Stimulated activated CD8-positive, alpha-beta memory T cell treated with anti-CD3 and anti-CD28 coated beads, Interleukin-4, amount 100 ng/mL, for 4 hours (primary cell): Measurements from ENCODE around the gene ZNF860.
"Not testable (repeated sequence)": the region's sequence is repeated elsewhere in the genome, so short reads cannot be mapped to it uniquely, and the experiment has no call there.

Source experiments
- DNase-seq, 2 donors: peaks; one replicate each; pipeline ENCODE4 v3.0.0-alpha.2; 2020; ENCODE audit warnings: low read depth in 2 of 2, low spot score in 1 of 2

Gene ZNF860

DNA sequence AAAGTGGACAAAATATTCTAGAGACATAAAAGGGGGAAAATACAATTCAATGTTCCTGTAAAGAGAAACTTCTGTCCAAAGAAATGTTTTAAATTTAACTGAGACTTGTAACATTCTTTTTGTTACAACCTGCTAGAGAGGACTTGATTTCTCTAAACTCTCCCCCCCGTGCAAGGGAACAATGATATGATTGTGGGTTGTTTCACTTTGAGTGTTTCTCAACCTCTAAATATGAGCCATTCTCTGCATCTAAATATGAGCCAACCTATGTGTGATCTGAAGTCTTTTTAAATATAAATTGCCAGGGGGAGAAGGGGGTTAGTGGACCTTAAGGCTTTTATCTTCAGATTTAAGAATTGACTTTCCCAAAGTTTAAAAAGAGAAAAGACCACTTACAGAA is 14.6 kb downstream of the ZNF860 start:
- no peak for DNase-seq

DNA sequence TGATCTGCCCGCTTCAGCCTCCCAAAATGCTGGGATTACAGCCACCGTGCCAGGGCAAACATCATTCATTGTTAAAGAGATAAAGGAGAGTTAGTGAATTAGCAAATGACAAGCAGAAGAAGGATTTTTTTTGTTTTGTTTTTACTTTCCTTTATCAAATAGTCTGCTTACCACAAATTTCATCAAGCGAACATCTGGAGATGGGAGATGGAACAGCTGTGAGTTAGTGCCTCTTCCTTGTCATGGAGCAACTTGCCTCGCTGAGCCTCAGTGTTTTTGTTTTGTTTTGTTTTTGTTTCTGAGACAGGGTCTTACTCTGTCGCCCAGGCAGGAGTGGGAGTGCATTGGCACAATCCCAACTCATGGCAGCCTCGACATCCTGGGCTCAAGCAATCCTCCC is 15.9 kb downstream of the ZNF860 start:
- no peak for DNase-seq

DNA sequence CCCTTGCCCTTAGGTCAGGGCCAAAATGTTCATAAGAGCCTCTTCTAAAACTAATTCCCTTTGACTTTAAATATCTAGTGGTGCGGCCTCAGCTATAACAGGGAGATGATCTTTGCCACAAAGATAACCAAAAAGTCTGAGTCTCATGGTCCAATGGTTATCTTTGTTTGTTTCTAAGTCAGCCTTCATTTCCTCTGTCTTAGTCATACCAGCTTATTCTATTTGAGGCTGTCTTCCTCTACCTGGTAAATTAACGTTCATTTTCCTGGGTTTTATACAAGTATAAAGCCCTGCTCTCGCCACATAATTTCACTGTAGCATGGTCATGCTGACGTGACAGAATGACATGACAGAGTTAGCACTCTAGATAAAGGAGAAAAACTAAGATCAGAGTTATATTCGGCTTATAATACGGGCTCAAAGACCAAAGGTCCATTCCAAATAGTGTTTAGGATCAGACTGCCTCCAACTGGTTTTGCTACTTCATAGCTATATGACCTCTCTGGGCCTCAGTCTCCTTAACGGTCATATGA is 18.4 kb downstream of the ZNF860 start:
- no peak for DNase-seq

DNA sequence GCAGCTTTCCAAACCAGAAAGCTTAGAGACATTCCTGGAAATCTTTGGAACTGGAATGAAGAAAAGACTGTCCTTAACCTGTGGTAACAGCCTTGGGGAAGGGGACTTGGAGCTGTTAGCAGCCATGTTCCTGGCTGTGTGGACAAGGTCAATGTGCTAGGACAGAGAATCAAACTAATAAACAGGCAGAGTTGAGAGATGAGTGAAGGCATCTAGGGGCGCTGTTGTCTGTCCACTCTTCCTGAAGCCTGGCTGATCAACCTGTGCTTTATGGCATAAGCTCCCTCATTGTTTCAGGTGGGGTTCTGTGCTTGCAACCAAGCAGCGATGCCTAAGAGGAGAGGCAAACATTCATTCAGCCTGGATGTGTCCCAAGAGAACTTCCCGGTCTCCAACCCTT is 19.3 kb downstream of the ZNF860 start:
- DNase-seq, result no peak

DNA sequence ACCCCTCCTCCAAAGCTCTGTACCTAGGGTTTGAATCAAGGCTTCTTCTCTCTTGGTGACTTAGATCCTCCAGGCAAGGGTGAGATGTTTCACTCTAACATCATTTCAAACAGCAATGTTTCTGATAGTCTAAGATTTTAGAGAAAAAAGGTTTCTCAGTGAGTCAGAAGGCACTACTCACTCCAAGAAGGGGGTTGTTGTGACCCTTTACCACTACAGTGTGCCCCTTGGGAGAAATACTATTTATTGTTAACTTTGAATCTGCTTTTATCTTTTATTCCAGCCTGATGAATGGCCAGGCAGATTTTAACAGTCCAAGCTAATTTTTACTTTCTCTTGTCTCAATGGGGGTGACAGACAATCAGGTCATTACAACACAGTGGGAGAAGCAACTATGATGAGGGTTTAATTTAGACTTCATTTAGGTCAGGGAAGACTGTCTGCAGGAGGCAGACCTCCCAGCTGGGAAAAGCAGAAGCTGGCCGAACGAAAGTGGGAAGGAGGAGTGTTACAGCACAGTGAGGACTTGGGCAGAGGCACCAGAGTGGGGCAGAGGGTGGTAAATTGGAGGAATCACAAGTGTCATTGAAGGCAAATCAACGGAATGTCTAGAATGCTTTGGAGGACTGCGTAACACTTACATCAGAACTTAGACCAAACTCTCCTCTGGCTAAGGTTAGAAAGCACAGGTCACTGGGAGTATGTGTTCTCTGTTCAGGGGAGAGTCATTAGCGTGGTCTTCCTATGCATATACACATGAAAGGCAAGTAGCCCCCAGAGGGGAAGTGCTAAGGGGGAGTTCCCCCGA is 21.2 kb downstream of the ZNF860 start:
- no peak for DNase-seq

DNA sequence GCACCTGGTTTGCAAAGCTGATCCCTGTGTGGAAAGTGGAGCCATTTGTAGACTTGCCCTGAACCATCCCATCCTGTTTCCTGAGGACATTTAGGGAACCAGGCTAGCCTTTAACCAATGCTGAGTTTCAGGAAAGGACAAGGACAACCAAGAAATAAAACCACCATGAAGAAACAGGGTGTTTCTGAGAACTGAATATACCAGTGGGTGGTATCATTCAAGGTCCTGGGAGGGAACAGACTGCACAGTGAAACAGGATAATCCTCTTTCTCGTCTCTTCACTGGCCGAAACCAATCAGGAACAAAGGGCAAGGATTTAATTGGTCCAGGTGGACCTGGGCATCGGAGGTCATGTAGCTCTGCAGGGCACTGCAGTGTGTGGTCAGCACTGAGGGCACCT is 21.8 kb downstream of the ZNF860 start:
- DNase-seq, result no peak

DNA sequence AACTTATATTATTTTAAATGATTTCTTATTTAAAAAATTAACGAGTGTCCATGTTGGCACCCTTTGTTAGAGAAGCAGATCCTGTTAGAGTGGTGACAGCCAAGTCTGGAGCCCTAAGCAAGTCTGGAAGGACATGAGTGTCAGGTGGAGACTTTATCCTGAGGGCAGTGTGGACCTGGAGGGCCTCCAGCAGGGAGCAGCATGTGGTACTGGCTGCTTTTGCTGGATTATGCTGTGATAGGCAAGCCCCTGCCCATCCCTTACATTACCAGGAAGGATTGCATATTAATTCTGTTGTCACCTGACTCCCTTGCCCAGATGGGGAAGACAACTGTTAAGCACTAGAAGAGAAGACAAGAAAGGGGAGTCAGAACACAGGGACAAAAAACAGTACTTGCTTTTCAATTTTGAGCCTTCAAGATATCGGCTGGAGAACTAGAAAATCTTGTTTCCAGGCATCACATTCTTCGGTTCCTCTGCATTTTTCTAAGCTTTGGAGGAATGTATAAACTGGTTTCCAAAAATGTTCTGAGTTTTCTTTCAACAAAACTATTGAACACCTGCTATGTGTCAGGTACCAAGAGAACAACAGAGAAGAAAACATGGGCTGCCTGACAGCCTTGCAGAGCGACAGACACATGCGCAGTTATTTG is 22.7 kb downstream of the ZNF860 start:
- DNase-seq, result no peak

DNA sequence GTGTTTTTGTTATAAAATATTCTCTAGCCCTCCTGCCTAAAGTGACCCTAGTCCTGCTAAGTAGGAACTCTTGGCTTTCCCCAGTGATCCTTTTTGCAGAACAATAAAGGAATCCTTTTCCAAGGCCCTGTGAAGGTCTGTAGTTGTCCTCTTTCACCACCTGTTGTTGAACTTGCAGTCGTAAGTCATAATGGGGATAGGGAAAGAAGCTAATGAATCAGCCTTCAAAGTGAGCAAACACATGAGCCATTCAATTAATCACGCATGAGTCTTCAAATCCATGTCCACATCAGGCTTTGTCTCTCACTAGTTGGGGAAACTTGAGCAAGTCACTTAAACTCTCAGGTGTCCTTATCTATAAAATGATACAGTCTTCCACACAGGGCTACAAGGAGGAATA is 27.6 kb downstream of the ZNF860 start:
- DNase-seq, result no peak

DNA sequence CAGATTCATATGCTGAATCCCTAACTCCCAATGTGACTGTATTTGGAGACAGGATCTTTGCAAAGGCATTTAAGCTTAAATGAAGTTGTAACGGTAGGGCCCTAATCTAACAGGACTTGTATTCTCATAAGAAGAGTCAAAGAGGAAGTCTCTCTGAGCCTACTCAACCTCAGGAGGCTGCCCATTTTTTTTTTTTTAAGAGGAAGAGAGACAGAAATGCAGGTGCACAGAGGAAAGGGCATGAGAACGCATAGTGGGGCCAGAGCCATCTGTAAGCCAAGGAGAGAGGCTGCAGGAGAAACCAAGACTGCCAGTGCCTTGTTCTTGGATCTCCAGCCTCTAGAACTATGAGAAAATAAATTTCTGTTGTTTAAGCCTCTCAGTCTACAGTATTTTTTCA is 28.4 kb downstream of the ZNF860 start:
- no peak for DNase-seq

DNA sequence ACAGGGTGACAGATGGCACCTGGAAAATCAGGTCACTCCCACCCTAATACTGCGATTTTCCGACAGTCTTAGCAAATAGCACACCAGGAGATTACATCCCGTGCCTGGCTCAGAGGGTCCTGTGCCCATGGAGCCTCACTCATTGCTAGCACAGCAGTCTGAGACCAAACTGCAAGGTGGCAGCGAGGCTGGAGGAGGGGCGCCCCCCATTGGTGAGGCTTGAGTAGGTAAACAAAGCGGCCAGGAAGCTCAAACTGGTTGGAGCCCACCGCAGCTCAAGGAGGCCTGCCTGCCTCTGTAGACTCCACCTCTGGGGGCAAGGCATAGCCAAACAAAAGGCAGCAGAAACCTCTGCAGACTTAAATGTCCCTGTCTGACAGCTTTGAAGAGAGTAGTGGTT is 29.1 kb downstream of the ZNF860 start:
- not testable (repeated sequence) for DNase-seq

DNA sequence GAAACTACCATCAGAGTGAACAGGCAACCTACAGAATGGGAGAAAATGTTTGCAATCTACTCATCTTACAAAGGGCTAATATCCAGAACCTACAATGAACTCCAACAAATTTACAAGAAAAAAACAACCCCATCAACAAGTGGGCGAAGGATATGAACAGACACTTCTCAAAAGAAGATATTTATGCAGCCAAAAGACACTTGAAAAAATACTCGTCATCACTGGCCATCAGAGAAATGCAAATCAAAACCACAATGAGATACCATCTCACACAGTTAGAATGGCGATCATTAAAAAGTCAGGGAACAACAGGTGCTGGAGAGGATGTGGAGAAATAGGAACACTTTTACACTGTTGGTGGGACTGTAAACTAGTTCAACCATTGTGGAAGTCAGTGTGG is 34.1 kb downstream of the ZNF860 start:
- not testable (repeated sequence) for DNase-seq

DNA sequence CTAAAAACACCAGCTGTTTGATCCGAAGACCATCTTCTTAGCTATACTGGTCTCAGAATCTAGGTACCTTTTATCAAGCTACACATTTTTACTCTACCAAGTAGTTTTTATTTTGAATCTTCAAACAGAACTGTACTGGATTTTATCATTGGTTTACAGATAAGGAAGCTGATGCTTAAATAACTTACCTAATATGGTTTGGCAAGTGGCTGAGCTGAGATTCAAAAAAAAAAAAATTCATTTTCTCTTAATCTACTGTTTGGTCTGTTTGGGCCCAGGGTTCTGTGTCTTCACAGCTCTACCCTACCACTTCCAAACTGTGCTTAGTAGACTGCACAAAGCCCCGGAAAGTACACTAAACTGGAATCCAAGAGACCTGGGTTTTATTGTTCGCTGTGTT is 35.7 kb downstream of the ZNF860 start:
- DNase-seq, result no peak

DNA sequence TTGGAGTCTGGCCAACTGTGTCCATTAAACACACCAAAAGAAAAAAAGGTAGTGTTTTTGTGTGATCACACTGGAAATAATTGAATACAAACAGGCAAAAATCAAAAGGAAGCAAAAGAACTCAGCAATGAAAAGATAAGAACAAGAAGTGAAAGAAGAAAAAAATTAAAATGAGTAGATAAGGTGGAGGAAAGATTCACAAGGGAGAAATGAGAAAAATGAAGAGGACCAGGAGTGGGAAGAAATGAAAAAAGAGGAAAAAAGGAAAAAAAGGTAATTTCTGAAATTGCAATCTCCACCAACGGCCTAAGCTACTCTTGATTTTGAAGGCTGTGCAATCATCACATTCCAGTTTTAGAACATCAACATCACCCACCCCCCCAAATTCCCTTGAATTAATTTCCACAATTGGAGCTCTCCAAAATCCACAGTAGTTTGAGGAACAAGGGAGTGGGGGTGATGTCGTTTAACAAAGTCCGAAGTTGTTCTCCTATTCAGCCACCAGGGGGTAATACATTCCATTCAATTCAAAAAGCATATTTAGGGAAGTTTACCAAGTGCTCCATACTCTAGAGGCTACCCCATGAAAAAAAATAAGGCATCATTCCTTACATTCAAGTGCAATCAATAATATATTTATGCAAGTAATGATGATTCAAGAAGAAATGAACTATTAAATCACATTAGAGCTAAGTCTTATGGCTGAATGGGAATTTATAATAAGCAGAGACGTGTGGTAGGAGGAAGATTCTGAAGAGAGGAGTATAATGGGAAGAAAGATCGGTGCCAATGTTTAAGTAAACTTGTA is 37.4 kb downstream of the ZNF860 start:
- DNase-seq, result no peak

DNA sequence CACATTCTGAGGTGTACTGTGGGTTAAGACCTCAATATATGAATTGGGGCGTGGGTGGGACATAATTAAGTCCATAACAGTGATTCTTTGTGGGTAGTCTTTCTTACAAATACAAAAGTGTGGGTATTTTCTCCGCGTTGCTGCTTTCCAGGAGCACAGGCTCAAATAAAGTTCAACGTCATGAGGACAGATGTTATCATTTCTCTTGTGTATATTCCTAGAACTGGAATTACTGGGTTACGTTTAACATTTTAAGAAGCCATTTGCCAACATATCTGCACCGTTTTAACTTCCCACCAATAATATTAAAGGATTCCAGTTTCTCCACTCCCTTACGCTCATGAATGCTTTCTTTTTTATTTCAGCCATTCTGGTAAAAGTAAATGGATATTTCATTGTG is 39.6 kb downstream of the ZNF860 start:
- DNase-seq, result no peak

DNA sequence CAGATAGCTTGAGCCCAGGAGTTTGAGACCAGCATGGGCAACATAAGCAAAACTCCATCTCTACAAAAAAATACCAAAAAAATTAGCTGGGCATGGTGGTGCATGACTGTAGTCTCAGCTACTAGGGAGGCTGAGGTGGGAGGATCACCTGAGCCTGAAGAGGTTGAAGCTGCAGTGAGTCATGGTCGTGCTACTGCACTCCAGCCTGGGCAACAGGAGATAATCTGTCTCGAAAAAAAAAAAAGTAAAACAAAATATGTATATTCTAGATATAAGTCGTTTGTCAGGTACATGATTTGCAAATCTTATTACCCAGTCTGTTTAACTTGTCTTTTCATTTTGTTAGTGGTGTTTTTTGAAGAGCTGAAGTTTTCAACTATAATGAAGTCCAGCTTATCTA is 40.2 kb downstream of the ZNF860 start:
- no peak for DNase-seq

DNA sequence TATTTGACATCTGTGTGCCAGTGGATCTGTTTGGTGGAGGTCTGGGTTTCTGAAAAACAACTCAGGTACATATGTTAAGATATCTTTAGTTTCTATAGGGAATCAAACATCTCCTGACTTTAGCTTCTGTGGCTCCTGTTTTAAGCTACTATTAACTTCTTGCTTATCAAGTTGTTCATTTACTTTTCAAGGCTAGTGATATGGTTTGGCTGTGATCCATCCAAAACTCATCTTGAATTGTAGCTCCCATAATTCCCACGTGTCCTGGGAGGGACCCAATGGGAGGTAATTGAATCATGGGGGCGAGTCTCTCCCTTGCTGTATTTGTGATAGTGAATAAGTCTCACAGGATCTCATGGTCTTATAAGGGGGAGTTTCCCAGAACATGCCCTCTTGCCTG is 41.4 kb downstream of the ZNF860 start:
- no peak for DNase-seq

DNA sequence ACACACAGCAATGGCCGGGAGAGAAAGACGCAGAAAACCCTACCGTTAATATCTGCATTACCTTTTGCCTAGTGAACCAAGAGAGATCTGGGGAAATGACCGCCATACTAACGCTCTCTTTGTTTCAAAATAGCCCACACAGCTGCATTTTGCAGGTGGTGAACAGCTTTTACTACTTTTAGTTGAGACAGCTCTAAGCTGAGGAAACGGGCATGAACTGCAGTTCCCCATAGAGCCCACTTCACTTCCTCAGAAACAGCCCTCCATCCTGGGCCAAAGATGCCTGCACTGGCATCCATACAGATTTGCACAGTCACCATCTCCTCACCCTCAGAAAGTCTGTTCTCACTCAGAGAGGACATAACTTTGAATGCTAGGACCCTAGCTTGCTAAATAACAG is 45.0 kb downstream of the ZNF860 start:
- no peak for DNase-seq

DNA sequence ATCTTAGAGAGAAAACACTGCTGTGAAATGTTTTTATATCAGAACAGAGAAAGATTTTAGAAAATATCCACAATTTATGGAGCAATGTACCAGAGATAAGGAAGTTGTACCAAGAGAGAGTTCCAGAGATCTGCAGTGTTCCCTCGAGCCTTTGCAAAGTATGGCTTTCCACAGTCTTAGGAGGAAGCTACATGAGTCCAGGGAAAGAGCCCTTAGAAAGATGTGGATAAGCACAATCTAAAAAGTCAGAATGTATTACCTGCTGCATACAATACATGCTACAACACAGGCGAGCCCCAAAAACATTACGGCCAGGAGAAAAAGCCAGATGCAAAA is 56.4 kb downstream of the ZNF860 start:
- no peak for DNase-seq

DNA sequence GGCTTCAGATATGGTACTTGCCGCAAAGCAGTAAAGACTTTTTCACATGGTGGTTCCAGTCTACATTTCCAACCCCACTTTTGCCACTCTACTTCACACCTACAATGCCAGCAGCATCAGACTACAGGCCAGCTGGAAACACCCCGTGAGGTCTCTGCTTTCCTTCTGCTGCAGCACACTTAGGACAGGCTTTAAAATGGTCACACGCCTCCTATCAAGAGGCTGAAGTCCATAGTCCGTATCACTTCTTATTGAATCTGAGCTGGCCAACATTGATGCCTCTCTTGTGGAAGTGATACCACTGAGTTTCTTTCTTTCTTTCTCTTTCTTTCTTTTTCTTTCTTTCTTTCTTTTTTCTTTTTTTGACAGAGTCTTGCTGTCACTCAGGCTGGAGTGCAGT is 59.8 kb downstream of the ZNF860 start:
- no peak for DNase-seq
